HG03039 (cell line): ENCODE results near the gene DGKZ.
"Not testable (repeated sequence)": the region's sequence is repeated elsewhere in the genome, so short reads cannot be mapped to it uniquely, and the experiment has no call there.

Experiments used
- ATAC-seq: cut with Tn5 transposase; IDR thresholded peaks from one replicate; pipeline ENCODE4 v1.9.1; 2021; ENCODE audit warnings: mild to moderate bottlenecking, moderate library complexity; ENCODE audit not compliant: unreplicated experiment

Gene DGKZ

DNA sequence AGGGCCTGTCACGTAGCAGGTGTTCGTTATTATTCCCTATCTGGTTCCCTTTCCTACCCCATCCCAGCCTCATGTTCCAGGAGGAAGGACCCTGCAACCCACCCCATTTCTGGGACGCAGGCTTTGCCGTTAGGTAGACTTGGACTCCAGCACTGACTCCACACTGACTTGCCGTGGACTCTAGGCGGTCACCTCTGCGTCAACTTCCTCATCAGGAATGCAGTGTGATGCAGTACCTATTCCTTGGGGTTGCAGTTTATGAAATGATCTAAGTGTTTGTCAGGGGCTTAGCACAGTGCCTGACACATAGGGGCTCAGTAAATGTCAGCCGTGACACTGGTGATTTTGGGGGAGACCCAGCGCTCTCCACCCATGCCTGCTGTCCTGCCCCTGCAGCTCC, 16.8 kb downstream of the DGKZ start:
- ATAC-seq = no peak

DNA sequence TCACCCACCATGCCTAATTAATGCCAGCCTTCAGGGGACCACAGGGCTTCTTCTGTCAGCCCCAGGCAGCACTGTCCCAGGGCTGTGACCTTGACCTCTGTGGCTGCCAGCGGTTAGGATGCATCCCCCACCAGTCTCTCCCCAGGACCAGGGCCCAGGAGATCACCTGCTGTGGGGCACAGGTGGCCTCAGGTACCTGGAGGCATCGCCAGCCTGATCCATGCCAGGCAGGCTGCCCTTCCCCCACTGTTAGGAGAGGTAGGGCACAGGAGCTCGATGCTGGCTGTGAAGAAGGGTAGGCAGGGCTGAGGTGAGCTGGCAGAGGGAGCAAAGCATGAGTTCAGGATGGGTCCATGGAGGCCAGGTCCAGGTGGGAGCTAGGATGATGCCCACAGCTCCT, 17.5 kb downstream of the DGKZ start:
- ATAC-seq = no peak

DNA sequence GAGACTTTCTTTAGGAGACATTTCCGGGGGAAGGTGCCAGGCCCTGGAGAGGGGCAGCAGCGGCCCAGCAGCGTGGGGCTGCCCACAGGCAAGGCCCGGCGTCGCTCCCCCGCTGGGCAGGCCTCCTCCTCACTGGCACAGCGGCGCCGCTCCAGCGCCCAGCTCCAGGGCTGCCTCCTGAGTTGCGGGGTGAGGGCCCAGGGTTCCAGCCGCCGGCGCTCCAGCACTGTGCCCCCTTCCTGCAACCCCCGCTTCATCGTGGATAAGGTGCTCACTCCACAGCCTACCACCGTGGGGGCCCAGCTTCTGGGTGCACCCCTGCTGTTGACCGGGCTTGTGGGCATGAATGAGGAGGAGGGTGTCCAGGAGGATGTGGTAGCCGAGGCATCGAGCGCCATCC, 19.0 kb downstream of the DGKZ start:
- ATAC-seq = no peak

DNA sequence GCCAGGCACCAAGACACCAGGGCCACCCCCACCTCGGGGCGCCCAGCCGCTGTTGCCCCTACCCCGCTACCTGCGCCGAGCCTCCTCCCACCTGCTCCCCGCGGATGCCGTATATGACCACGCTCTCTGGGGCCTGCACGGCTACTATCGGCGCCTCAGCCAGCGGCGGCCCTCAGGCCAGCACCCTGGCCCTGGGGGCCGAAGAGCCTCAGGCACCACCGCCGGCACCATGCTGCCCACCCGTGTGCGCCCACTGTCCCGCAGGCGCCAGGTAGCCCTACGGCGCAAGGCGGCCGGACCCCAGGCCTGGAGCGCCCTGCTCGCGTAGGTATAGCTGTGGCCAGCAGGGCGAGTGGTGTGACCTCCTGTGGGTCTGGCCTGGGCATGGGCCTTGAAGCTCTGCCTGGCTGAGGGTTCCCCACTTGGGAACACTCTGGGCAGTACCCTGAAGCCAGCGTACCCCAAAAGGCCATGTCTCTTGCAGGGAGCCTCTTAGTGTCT, 19.4 kb downstream of the DGKZ start:
- ATAC-seq = no peak

DNA sequence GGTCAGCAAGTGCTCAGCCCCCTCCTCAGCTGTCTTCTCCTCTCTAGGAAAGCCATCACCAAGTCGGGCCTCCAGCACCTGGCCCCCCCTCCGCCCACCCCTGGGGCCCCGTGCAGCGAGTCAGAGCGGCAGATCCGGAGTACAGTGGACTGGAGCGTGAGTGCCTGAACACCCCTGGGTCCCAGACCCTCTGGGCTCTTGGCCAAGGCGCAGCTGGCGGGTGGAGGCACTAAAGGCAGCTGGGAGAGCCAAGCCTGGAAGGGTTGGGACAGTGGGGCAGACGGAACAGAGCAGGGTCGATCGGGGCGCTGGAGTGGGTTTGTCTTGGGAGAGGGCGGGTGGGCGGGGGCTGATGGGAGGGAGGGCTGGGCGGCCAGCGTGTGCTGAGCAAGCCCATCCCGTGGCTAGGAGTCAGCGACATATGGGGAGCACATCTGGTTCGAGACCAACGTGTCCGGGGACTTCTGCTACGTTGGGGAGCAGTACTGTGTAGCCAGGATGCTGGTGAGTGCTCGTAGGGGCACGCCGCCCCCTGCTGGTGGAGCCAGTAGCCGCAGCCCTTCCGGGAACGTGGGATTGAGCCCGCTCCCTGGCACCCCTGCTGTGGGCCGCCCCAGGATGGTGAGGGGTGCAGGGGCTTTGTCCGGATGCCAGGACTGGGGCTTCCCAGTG, 20.1 kb downstream of the DGKZ start:
- no peak for ATAC-seq

DNA sequence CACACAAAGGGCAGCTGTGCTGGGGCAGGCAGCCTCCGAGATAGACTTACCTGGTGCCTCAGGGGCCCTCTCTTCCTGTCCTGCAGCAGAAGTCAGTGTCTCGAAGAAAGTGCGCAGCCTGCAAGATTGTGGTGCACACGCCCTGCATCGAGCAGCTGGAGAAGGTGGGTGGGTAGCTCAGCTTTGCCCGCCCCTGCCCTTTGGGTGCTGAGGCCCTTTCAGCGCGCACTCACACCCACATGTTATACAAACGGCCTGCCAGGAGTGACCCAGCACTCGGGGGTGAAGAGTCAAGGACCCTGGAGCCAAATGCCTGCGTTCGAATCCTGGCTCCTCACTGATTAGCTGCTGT, 20.6 kb downstream of the DGKZ start:
- ATAC-seq = no peak

DNA sequence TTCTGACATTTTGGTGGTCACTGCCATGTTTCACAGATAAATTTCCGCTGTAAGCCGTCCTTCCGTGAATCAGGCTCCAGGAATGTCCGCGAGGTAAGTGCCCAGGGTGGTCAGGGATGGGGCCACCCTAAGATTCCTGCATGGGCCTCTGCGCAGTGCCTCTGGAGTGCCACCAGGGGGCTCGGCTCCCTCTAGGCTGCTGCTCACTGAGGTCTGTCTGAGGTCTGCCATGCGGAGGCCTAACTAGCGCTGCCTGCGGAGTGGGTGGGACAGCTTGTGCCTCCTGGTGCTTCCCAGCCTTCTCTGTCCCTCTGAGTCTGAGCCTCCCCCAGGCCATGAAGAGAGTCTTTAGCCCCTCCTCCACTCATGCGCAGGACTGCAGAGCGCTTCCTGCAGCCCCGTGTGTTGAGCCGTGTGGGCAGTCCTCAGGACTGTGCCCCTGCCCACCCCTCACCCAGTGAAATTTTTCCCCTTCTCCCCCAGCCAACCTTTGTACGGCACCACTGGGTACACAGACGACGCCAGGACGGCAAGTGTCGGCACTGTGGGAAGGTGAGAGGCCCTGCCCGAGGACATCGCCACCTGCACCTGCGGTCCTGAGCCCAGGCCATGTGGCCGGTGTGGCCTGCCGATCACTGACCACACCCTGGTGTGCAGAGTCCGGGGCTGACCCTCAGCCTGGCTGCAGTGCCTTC, 22.3 kb downstream of the DGKZ start:
- no peak for ATAC-seq

DNA sequence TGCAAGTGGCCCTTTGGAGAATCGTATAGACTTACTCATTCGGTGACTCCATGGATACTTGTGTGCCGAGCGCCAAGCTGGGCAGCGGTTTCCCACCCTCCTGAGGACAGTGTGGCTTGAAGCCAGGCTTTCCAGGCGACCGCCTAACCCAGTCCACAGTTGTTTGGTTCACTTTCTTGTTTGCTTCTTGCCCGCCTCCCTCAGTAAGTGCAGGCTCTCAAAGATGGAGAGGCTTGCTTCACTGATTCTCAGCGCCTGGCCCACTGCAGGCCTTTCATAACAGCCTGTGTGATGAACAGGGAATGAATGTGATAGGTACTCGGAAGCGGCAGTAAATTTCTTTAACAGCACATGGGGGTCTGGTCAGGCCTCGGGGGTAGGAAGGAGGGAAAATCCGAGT, 23.0 kb downstream of the DGKZ start:
- ATAC-seq = no peak

DNA sequence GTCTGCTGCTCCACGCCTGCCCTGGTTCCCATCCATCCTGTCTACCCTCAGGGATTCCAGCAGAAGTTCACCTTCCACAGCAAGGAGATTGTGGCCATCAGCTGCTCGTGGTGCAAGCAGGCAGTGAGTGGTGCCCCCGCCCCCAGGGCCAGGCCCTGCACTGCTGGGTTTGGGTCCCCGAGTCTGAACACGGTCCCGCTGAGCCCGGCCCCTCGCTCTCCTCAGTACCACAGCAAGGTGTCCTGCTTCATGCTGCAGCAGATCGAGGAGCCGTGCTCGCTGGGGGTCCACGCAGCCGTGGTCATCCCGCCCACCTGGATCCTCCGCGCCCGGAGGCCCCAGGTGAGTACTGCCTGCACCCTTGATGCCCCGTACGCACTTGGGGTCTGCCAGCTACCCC, 24.0 kb downstream of the DGKZ start:
- not testable (repeated sequence) for ATAC-seq

DNA sequence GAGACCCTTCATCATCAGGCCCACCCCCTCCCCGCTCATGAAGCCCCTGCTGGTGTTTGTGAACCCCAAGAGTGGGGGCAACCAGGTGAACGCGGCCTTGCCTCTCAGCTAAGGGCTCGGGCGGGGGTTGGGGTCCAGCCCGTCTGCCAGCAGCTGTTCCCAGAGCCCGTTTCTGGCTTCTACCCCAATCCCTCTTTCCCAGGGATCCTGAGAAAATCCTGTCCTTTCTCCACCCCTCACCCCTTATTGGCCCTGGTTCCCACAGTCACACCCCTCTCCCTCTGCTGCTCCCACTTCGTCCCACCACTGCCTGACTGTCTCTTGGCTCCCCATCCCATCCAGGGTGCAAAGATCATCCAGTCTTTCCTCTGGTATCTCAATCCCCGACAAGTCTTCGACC, 24.8 kb downstream of the DGKZ start:
- no peak for ATAC-seq

DNA sequence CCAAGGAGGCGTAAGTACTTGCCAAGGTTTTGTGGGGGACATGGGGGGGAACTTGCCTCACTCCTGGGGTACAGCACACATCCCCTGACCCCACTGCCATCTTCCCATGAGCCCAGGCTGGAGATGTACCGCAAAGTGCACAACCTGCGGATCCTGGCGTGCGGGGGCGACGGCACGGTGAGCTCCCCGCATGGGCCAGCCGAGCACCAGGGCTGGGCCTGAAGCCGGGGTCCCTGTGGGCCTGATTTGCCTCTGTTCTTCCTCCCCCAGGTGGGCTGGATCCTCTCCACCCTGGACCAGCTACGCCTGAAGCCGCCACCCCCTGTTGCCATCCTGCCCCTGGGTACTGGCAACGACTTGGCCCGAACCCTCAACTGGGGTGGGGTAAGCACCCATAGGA, 25.2 kb downstream of the DGKZ start:
- ATAC-seq = not testable (repeated sequence)

DNA sequence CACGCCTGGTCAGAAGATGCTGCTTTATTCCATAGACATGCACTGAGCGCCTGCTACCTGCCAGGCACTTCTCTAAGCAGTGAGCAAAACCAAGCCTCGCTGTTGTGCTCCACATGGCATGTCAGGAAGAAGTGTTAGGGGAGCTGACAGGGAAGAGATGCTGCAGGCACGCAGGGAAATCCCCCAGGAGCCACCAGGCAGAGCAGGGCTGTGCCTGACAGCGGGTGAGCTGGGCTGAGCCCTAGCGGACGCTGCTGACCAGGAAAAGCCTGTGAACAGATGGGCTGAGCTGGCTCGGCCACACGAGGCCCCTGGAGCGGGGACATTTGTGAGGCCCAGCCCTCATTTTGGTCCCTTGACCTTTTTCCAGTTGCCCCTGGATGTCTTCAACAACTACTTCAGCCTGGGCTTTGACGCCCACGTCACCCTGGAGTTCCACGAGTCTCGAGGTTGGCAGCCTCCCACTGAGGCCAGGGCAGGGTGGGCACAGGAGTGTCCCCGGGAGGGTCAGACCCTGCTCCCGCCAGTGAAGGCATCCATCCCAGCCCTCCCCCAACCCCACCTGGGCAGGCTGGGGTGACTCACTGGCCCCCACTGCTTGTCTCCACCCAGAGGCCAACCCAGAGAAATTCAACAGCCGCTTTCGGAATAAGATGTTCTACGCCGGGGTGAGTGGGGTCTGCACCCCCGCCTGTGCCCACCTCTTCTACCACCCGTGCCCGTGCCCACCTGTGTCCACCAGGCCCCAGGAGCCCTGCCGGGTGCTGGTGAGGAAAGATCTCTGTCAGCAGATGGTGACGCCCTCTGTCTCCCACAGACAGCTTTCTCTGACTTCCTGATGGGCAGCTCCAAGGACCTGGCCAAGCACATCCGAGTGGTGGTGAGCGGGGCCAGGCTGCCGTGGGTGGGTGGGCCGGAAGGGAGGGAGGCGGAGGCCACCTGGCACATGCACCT, 26.8 kb downstream of the DGKZ start:
- ATAC-seq = no peak

DNA sequence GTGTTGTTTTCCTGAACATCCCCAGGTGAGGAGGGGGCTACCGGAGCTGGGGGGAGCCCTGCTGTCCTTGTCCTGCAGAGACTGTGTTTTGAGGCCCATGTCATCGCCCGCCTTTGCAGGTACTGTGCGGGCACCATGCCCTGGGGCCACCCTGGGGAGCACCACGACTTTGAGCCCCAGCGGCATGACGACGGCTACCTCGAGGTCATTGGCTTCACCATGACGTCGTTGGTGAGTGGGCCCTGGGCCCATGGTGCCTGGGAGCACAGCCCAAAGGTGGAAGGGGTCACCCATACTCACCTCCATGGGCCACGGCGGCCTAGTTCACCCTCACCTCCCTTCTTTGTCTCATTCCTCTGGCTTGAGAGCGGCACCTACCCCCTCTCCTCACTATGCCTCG, 27.6 kb downstream of the DGKZ start:
- ATAC-seq = no peak

DNA sequence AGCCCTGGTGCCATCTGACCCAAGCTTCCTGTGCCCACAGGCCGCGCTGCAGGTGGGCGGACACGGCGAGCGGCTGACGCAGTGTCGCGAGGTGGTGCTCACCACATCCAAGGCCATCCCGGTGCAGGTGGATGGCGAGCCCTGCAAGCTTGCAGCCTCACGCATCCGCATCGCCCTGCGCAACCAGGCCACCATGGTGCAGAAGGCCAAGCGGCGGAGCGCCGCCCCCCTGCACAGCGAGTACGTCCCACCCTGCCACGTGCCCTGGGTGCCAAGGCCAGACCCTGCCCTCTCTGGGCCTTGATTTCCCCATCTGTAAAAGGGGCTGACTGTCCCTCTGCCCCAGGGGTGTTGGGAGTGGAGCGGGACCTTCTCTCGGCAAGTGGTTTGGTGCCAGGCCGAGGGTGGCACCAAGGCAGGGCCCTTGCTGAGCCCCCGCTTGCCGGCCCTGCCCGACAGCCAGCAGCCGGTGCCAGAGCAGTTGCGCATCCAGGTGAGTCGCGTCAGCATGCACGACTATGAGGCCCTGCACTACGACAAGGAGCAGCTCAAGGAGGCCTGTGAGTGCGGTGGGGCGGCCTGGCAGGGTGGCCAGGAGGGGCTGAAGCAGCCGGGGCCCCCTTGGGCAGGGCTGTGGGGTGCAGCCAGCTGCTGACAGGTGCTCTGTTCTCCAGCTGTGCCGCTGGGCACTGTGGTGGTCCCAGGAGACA, 28.3 kb downstream of the DGKZ start:
- ATAC-seq = no peak

DNA sequence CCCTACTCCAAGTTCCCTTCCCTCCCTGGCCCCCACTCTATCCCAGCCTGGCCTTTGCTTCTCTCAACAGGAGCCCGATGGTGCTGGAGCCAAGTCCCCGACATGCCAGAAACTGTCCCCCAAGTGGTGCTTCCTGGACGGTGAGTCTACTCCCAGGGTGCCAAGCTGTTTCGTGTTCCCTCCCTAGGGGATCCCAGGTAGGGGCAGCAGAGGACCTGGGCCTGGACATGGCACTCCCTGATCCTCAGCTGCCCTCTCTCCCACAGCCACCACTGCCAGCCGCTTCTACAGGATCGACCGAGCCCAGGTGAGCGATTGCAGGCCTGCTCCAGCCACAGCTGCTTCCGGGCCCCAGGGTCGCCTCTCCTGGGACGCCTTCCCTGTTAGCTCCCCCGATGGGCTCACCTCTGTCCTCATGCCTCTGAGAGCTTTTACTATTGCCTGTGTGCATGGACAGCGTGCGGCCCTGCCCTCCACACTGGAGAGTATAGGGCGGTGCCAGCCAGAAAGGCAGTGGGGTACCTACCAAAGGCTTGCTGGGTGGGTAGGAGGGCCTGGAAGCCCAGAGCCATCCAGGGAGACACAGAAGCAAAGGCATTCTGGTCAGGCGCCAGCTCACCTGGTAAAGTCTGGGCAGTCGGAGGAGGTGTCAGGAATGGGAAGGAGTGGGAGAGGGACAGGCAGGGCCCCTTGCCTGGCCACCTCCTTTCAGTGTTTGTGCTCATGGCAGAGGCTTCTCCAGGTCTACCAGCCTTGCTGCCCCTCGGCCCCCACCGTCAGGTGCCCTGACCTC, 29.2 kb downstream of the DGKZ start:
- ATAC-seq = no peak

DNA sequence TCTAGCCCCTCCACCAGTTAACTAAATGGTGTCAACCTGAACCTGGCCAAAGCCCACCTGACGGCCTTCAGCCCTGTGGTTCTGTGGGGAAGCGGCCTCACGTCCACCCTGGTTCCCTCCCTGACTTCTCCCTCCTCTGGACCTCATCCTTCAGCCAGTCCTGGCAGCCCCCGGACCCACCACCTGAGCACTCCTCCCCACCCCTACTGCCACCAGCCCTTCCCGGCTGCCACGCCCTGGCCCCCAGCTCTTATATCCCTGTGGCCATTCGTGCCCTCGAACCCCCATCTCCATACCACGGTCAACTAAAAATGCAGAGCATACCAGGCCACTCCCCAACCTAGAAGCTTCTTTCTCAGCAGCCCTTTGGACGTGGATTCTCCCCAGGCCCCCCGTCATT, 30.0 kb downstream of the DGKZ start:
- ATAC-seq = no peak

DNA sequence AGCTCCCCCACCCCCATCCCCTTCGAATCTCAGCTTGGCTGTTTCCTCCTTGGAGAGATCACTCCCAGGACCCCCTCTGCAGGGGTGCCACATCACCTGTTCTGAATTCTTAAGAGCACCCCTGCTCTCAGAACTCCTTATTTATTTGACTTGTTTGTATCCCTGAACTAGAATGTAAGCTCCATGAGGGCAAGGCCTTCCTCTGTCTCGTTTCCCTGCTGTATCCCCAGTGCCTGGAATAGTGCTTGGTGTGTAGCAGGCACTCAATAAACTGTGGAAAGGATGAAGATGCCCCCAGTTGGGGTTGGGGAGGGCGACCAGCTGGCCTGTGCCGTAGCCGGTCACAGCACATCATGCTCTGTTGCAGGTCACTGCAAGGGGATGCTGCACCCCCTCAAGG, 30.6 kb downstream of the DGKZ start:
- ATAC-seq = no peak

DNA sequence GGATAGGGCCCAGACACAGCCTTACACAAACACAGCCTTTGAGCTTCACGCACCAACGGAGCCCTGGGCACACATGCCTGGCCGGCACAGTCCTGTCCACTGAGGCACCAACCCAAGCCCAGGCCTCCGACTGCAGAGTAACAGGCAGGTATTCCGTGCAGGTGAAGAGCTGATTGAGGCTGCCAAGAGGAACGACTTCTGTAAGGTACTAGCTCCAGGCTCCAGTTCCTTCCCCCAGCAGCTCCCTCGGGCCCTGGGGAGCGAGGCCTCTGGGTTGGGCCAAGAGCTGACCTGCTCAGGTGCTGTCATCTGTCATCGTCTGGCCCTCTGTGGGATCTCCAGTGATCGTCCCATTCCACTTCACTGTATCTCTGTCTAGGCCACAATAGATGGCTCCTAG, 31.0 kb downstream of the DGKZ start:
- ATAC-seq = no peak

DNA sequence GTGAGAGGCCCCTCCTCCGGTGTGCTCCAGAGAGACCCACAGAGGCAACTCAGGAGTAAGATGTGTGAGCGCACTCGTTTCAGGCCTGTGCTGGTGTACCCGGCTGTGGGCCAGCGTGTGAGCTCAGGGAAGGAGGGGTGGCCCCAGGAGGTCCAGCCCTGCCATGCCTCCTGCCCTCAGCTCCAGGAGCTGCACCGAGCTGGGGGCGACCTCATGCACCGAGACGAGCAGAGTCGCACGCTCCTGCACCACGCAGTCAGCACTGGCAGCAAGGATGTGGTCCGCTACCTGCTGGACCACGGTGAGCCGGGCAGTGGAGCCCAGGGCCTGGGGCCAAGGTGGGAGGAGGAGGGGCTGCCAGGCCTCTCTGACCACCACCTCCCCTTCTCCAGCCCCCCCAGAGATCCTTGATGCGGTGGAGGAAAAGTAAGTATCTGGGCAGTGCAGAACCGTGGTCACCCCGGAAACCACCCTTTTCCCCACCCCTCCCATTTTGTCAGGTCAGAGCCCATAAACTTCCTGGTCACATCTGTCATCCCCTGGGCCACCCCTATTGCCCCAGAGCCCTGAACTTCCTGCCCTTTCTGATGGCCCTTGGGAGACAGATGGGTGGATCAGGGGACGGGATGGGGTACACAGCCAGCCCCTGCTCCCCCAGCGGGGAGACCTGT, 31.7 kb downstream of the DGKZ start:
- ATAC-seq = no peak
